DND-41 (cell line): ENCODE measurements around the gene CSNK1A1L.
"Not testable (repeated sequence)": the region's sequence is repeated elsewhere in the genome, so short reads cannot be mapped to it uniquely, and the experiment has no call there.

Experiments
- ATAC-seq: fragments of 200-7000 bp; cut with Tn5 transposase; 3 replicates; pipeline ENCODE4 v1.9.1; 2021; ENCODE audit warnings: low read depth; ENCODE audit not compliant: insufficient read depth
- DNase-seq: peaks from one replicate; pipeline ENCODE4 v3.0.0-alpha.2; 2020
- H2AFZ ChIP-seq: 2 replicates; pipeline ENCODE4 v1.6.0; 2012; ENCODE audit warnings: low read depth, low read length
- H3K27ac ChIP-seq: 2 replicates; pipeline ENCODE4 v1.5.1; 2012; ENCODE audit warnings: low read length, inconsistent platforms
- H3K27me3 ChIP-seq: fragments of 200-600 bp; sonication (generic); 2 replicates; pipeline ENCODE4 v1.6.0; 2012; ENCODE audit warnings: low read length, mild to moderate bottlenecking, inconsistent platforms; ENCODE audit not compliant: insufficient read depth, poor library complexity
- H3K36me3 ChIP-seq: 2 replicates; pipeline ENCODE4 v1.5.1; 2012; ENCODE audit warnings: low read length, inconsistent platforms; ENCODE audit not compliant: insufficient read depth
- H3K4me1 ChIP-seq: 2 replicates; pipeline ENCODE4 v1.5.1; 2012; ENCODE audit warnings: mild to moderate bottlenecking, low read length; ENCODE audit not compliant: insufficient read depth
- H3K4me2 ChIP-seq: 2 replicates; pipeline ENCODE4 v1.6.0; 2012; ENCODE audit warnings: mild to moderate bottlenecking, moderate library complexity, low read length, inconsistent platforms; ENCODE audit not compliant: insufficient read depth
- H3K4me3 ChIP-seq, 2 experiments: fragments of 200-600 bp in 1 of 2; shearing (Covaris generic) in 1 of 2; 2 replicates each; pipeline ENCODE4 v1.5.1; 2012 to 2016; ENCODE audit warnings: inconsistent platforms in 2 of 2, low read length in 2 of 2, mild to moderate bottlenecking in 2 of 2, low read depth in 1 of 2, moderate library complexity in 1 of 2
- H3K79me2 ChIP-seq: 2 replicates; pipeline ENCODE4 v1.6.0; 2012; ENCODE audit warnings: low read length, inconsistent platforms; ENCODE audit not compliant: insufficient read depth
- H3K9ac ChIP-seq: 2 replicates; pipeline ENCODE4 v1.6.0; 2012; ENCODE audit warnings: low read depth, mild to moderate bottlenecking, inconsistent platforms, low read length, moderate library complexity
- H3K9me3 ChIP-seq: 2 replicates; pipeline ENCODE4 v1.5.1; 2012; ENCODE audit warnings: low read length, moderate library complexity, mild to moderate bottlenecking, inconsistent platforms; ENCODE audit not compliant: insufficient read depth, severe bottlenecking
- H4K20me1 ChIP-seq: 2 replicates; pipeline ENCODE4 v1.6.0; 2012; ENCODE audit warnings: low read length; ENCODE audit not compliant: insufficient read depth
- CTCF ChIP-seq: IDR thresholded peaks from 2 replicates; pipeline ENCODE4 v1.5.1; 2012; ENCODE audit warnings: borderline replicate concordance, low read length, moderate library complexity, mild to moderate bottlenecking; ENCODE audit not compliant: poor library complexity, severe bottlenecking; ENCODE audit errors: extremely low read depth
- EZH2 ChIP-seq: IDR thresholded peaks from 3 replicates; pipeline ENCODE4 v1.6.1; 2012; ENCODE audit warnings: borderline replicate concordance, low read depth, mild to moderate bottlenecking, moderate library complexity, low read length, inconsistent platforms; ENCODE audit not compliant: severe bottlenecking

Gene CSNK1A1L

GRCh38 chr13:37065890-37066526 lies 39.5 kb downstream of the CSNK1A1L start:
- ATAC-seq (no peak), DNase-seq (no peak)
- TF ChIP-seq CTCF: no peak
- Histone ChIP-seq H3K4me1 (no peaks in the 10 kb centered on the region), H3K27ac (no peak overlapping the region), H3K36me3 (no peaks in the 10 kb centered on the region), H2AFZ (no peak overlapping the region), H3K9ac (no peak overlapping the region), H3K9me3 (no peaks in the 10 kb centered on the region), H4K20me1 (no peaks in the 10 kb centered on the region), H3K4me3 (no peak overlapping the region), H3K27me3 (peaks cover 8% of the 10 kb centered on the region), H3K79me2 (no peaks in the 10 kb centered on the region), H3K4me2 (no peak overlapping the region)

- Histone ChIP-seq H3K4me1 (peaks cover 25% of the 10 kb centered on the region), H3K79me2 (peaks cover 34% of the 10 kb centered on the region), H3K36me3 (peaks cover 11% of the 10 kb centered on the region), H3K9me3 (peaks cover 3% of the 10 kb centered on the region), H3K9ac (peak overlapping the region; percentile 91), H2AFZ (peak overlapping the region; percentile 84), H3K4me2 (peak overlapping the region; percentile 72), H3K27me3 (peaks cover 6% of the 10 kb centered on the region), H3K27ac (peak overlapping the region; percentile 79), H4K20me1 (no peaks in the 10 kb centered on the region), H3K4me3 (peak overlapping the region; percentile 67 to 79)
- TF ChIP-seq CTCF (no peak), EZH2 (no peak)
- ATAC-seq (no peak), DNase-seq (no peak)
Observed at GRCh38 chr13:37059848-37060192, 45.6 kb downstream of the CSNK1A1L start.

DNA sequence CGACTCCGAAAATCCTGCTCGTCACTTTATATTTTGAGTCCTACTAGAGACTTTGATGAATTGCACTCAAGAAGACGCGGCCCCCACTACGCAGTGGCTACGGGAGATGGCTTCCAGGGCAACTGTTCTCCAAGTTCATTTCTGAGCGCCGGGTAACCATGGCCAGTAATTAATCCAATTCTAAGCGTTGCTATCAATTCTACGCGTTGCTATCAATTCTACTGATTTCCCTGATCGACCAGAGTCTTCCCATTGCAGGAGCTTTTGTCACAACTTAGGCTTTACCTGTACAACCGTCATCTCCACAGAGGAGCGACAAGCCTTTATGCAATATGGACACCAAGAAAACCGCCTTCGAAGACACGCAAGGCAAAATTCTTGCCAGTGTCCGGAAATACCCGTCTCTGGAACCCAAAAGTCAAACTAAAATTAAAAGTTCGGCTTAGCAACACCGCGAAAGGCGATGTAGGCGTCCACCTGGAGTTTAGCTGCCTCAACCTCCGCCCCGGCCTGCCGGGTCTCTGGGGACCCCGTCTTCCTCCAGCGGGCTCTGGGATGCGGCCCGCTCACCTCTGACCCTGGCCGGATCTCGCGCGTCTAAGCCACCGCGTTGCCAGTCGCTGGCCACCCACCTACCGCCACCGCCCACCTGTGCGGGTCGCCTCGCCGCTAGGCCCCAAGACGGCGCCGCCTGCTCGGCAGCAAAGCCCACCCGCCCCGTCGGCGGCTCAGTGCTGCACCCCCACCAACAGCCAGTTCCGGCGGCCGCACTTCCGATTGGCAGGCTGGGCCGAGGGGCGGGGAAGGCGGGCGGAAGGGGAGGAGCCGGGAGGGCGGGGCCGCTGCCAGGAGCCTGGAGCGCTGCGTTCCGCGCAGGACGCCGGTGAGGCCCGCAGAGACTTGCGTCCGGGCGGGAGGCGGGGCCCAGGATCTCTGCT lies 46.3 kb downstream of the CSNK1A1L start, which contains the start of gene SUPT20H:
Gene SUPT20H (minus strand): TSS at position 779 of the 938 bp plus-strand sequence. CDS start 8,198 bp downstream, outside the sequence.
- H3K79me2 ChIP-seq: peaks cover 34% of the 10 kb centered on the region
- ATAC-seq: peak; percentile 95
- peak; percentile 95 for DNase-seq

DNA sequence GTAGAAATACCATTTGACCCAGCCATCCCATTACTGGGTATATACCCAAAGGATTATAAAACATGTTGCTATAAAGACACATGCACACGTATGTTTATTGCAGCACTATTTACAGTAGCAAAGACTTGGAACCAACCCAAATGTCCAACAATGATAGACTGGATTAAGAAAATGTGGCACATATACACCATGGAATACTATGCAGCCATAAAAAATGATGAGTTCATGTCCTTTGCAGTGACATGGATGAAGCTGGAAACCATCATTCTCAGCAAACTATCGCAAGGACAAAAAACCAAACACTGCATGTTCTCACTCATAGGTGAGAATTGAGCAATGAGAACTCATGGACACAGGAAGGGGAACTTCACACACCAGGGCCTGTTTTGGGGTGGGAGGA lies 49.2 kb downstream of the CSNK1A1L start:
- not testable (repeated sequence) for ATAC-seq, H3K4me2 ChIP-seq, H3K4me3 ChIP-seq, H3K9ac ChIP-seq, H4K20me1 ChIP-seq, H3K27me3 ChIP-seq, H3K27ac ChIP-seq, H3K9me3 ChIP-seq, DNase-seq, H2AFZ ChIP-seq
- peaks cover 58% of the 10 kb centered on the region for H3K79me2 ChIP-seq
- peaks cover 25% of the 10 kb centered on the region for H3K4me1 ChIP-seq
- peaks cover 11% of the 10 kb centered on the region for H3K36me3 ChIP-seq

More for the DNA sequence above, 46.3 kb downstream of the CSNK1A1L start, which contains the start of gene SUPT20H:
- Histone ChIP-seq H3K4me1 (peaks cover 25% of the 10 kb centered on the region), H3K27me3 (peaks cover 6% of the 10 kb centered on the region), H4K20me1 (no peaks in the 10 kb centered on the region), H3K4me3 (peak within 1 kb of the TSS; percentile 67 to 79), H3K36me3 (peaks cover 11% of the 10 kb centered on the region), H3K4me2 (peak within 1 kb of the TSS; percentile 72), H3K27ac (peak within 1 kb of the TSS; percentile 92), H2AFZ (peak within 1 kb of the TSS; percentile 84), H3K9me3 (peaks cover 3% of the 10 kb centered on the region), H3K9ac (peak within 1 kb of the TSS; percentile 91)
- TF ChIP-seq CTCF: no peak
- TF ChIP-seq EZH2: no peak
